ENCODE data around the gene ZFP90. TPM values are rescaled to one million over a fixed set of nuclear protein-coding genes. Genes with fewer than 3 reads are reported as not detected.

The ZFP90 gene
- total RNA-seq: 10 to 100 TPM; 14.3 to 33.5 (median 20.6) TPM

- no peak for TF ChIP-seq EP300 (IDR thresholded peaks at IDR 0.05)
- TF ChIP-seq, protein P1, sequence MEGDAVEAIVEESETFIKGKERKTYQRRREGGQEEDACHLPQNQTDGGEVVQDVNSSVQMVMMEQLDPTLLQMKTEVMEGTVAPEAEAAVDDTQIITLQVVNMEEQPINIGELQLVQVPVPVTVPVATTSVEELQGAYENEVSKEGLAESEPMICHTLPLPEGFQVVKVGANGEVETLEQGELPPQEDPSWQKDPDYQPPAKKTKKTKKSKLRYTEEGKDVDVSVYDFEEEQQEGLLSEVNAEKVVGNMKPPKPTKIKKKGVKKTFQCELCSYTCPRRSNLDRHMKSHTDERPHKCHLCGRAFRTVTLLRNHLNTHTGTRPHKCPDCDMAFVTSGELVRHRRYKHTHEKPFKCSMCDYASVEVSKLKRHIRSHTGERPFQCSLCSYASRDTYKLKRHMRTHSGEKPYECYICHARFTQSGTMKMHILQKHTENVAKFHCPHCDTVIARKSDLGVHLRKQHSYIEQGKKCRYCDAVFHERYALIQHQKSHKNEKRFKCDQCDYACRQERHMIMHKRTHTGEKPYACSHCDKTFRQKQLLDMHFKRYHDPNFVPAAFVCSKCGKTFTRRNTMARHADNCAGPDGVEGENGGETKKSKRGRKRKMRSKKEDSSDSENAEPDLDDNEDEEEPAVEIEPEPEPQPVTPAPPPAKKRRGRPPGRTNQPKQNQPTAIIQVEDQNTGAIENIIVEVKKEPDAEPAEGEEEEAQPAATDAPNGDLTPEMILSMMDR (IDR thresholded peaks at IDR 0.05): peak in 3 of 6 experiments; percentile 6 to 21 (median 7)
- peak in 3 of 4 donors; percentile 36 to 70 (median 42) for TF ChIP-seq POLR2A (IDR thresholded peaks at IDR 0.05)
- peak; percentile 68 to 78 for TF ChIP-seq POLR2AphosphoS5 (IDR thresholded peaks at IDR 0.05)
- peak; percentile 96 to 100 for ATAC-seq (ENCODE audit: low FRiP score in 2 of 2)
- Histone ChIP-seq H3K9me3 (no peaks in the 10 kb centered on the region), H3K4me1 (peaks cover 6 to 9% (median 8%) of the 10 kb centered on the region in 4 donors), H3K27ac (peak within 1 kb of the TSS; percentile 76 to 89 (median 86)), H3K36me3 (peaks cover 0 to 15% (median 2%) of the 10 kb centered on the region in 4 donors), H3K27me3 (no peaks in the 10 kb centered on the region), H3K4me3 (peak within 1 kb of the TSS; percentile 81 to 100 (median 90))
- peak; percentile 92 to 98 for DNase-seq
- 3% methylated on average over 20 to 34 of the region's 71 CpGs for WGBS, 2 donors
These were observed at the start of gene ZFP90 for GRCh38 chr16:68538880-68539701. Gene ZFP90, plus strand, starts transcription at chr16:68539291. Its CDS starts 502 bp downstream, at chr16:68539793.

GRCh38 chr16:68490358-68490757, 48.7 kb upstream of the ZFP90 start:
- ATAC-seq (ENCODE audit: low FRiP score in 2 of 2) (no peak), DNase-seq (no peak)
- WGBS, 2 donors: 91 to 92% methylated on average over 1 of the region's 1 CpG
- Histone ChIP-seq H3K27me3 (no peaks in the 10 kb centered on the region), H3K36me3 (no peaks in the 10 kb centered on the region), H3K9me3 (no peaks in the 10 kb centered on the region), H3K4me3 (no peak overlapping the region), H3K4me1 (peaks cover 5 to 21% (median 10%) of the 10 kb centered on the region in 4 donors), H3K27ac (no peak overlapping the region)
- TF ChIP-seq, protein P1 (IDR thresholded peaks at IDR 0.05): no peak
- TF ChIP-seq EP300 (IDR thresholded peaks at IDR 0.05): no peak
- no peak for TF ChIP-seq POLR2AphosphoS5 (IDR thresholded peaks at IDR 0.05)
- TF ChIP-seq POLR2A (IDR thresholded peaks at IDR 0.05): no peak

DNA sequence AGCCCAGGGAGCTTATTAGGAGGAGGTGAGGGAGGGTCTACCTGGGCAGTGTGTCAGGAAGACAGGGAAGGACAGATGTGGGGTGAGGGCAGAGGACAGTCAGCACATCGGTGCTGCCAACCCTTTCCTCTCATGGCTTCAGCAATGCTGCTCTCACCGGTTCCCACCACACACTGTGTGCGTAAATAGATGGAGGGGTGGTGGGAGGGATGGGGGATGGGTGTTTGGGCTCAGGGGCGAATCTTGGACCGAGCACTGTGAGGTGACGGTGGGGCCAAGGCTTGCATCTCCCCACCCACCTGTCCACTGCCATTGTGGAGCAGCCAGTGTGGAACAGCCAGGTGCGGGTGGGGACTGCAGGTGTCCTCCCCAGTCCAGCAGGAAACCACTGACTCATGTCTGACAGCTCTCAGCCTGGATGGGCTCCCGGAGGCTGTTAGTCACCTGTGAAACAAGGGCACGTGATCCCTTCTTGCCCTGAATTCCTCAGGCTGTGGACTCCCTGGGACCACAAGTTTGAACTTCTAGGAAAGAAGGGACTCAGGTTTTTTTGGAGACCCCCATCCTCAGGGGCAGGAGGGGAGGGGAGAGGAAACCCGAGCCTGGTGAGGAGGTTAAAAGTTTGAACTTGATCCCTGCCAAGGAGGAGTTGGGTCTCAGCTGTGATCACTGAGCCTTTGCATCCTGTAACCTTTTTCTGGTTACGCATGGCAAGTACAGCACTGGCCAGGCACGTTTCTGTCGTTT, 48.1 kb upstream of the ZFP90 start:
- TF ChIP-seq, protein P1 (IDR thresholded peaks at IDR 0.05): no peak
- TF ChIP-seq EP300 (IDR thresholded peaks at IDR 0.05): no peak
- no peak for TF ChIP-seq POLR2A (IDR thresholded peaks at IDR 0.05)
- TF ChIP-seq POLR2AphosphoS5 (IDR thresholded peaks at IDR 0.05): no peak
- WGBS, 2 donors: 55 to 64% methylated on average over 8 to 13 of the region's 13 CpGs
- H3K4me3 ChIP-seq: no peak overlapping the region
- no peaks in the 10 kb centered on the region for H3K27me3 ChIP-seq
- H3K27ac ChIP-seq: no peak overlapping the region
- ATAC-seq (ENCODE audit: low FRiP score in 2 of 2) (peak; percentile 26 to 61), DNase-seq (peak in 1 of 2 donors; percentile 83)
- peaks cover 5 to 21% (median 10%) of the 10 kb centered on the region in 4 donors for H3K4me1 ChIP-seq
- no peaks in the 10 kb centered on the region for H3K36me3 ChIP-seq
- no peaks in the 10 kb centered on the region for H3K9me3 ChIP-seq

DNA sequence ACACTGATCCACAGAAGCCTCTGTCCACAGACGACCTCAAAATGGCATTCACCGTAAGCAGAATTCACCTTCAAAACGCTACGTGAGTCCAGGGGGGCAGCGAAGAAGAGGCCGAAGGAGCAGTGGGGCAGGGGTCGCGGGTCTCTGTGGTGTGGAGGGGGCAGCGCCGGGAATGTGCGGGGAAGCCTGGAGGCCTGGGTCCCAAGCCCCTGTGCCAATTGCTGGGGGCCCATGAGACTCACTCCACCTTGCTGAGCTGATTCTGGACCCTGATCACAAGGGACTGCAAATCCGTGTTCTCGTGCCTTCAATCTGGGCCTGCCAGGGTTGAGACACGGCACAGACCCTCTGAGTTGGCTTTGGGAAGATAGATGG, 47.5 kb upstream of the ZFP90 start:
- H3K9me3 ChIP-seq: no peaks in the 10 kb centered on the region
- H3K36me3 ChIP-seq: no peaks in the 10 kb centered on the region
- no peak overlapping the region for H3K4me3 ChIP-seq
- 86 to 91% methylated on average over 8 to 14 of the region's 14 CpGs for WGBS, 2 donors
- DNase-seq (no peak), ATAC-seq (ENCODE audit: low FRiP score in 2 of 2) (no peak)
- no peaks in the 10 kb centered on the region for H3K27me3 ChIP-seq
- no peak for TF ChIP-seq POLR2A (IDR thresholded peaks at IDR 0.05)
- TF ChIP-seq, protein P1 (IDR thresholded peaks at IDR 0.05): no peak
- TF ChIP-seq POLR2AphosphoS5 (IDR thresholded peaks at IDR 0.05): no peak
- no peak for TF ChIP-seq EP300 (IDR thresholded peaks at IDR 0.05)
- H3K27ac ChIP-seq: no peak overlapping the region
- H3K4me1 ChIP-seq: peaks cover 5 to 18% (median 8%) of the 10 kb centered on the region in 4 donors
